ENCODE results near the gene CLASP2. TPM values are rescaled to one million over a fixed set of nuclear protein-coding genes. Genes with fewer than 3 reads are reported as not detected.
"Not testable (repeated sequence)": the region's sequence is repeated elsewhere in the genome, so short reads cannot be mapped to it uniquely, and the experiment has no call there.

The CLASP2 gene
- total RNA-seq, 2 donors from 2014 or later = 65.0 to 74.8 TPM

- H3K4me3 Mint-ChIP-seq = no peak overlapping the region
- H3K4me3 ChIP-seq (ENCODE audit: low read length) = no peak overlapping the region
- WGBS, 2 experiments (ENCODE audit: insufficient coverage in 1 of 2, insufficient read length in 1 of 2) = 88 to 92% methylated on average over 2 of the region's 2 CpGs
- H3K4me1 Mint-ChIP-seq = no peaks in the 10 kb centered on the region
- H3K36me3 ChIP-seq (ENCODE audit: control insufficient read depth, insufficient read depth, low read length) = peaks cover 3% of the 10 kb centered on the region
- peaks cover 35% of the 10 kb centered on the region for H3K9me3 ChIP-seq (ENCODE audit: control insufficient read depth, low read length)
- H3K27ac Mint-ChIP-seq = no peak overlapping the region
- no peaks in the 10 kb centered on the region for H3K27me3 ChIP-seq (ENCODE audit: control insufficient read depth, insufficient read depth, low read length, poor library complexity, severe bottlenecking)
- no peak for DNase-seq
- peaks cover 60% of the 10 kb centered on the region for H3K36me3 Mint-ChIP-seq (ENCODE audit: low read depth)
- H3K9ac ChIP-seq (ENCODE audit: extremely low read depth, low read length, poor library complexity, severe bottlenecking) = no peak overlapping the region
- TF ChIP-seq CTCF (conservative IDR thresholded peaks at IDR 0.05) = no peak
- H3K27me3 Mint-ChIP-seq (ENCODE audit: insufficient read depth) = no peaks in the 10 kb centered on the region
- peaks cover 70% of the 10 kb centered on the region for H3K9me3 Mint-ChIP-seq
- H3K4me1 ChIP-seq (ENCODE audit: control insufficient read depth, insufficient read depth, low read length) = no peaks in the 10 kb centered on the region
- H3K27ac ChIP-seq (ENCODE audit: low read depth, low read length) = no peak overlapping the region
Observed at GRCh38 chr3:33456756-33457155, 261.3 kb downstream of the CLASP2 start.

GRCh38 chr3:33453331-33453761 lies 264.7 kb downstream of the CLASP2 start:
- H3K4me1 ChIP-seq (ENCODE audit: control insufficient read depth, insufficient read depth, low read length) = no peaks in the 10 kb centered on the region
- H3K4me1 Mint-ChIP-seq = peaks cover 10% of the 10 kb centered on the region

GRCh38 chr3:33451994-33452393 lies 266.1 kb downstream of the CLASP2 start:
- H3K27ac Mint-ChIP-seq; H3K4me1 ChIP-seq (ENCODE audit: control insufficient read depth, insufficient read depth, low read length); H3K9ac ChIP-seq (ENCODE audit: extremely low read depth, low read length, poor library complexity, severe bottlenecking); H3K36me3 ChIP-seq (ENCODE audit: control insufficient read depth, insufficient read depth, low read length); H3K27ac ChIP-seq (ENCODE audit: low read depth, low read length); H3K4me3 Mint-ChIP-seq; H3K27me3 ChIP-seq (ENCODE audit: control insufficient read depth, insufficient read depth, low read length, poor library complexity, severe bottlenecking); H3K27me3 Mint-ChIP-seq (ENCODE audit: insufficient read depth); H3K4me3 ChIP-seq (ENCODE audit: low read length); DNase-seq; H3K9me3 ChIP-seq (ENCODE audit: control insufficient read depth, low read length): not testable (repeated sequence)
- peaks cover 34% of the 10 kb centered on the region for H3K9me3 Mint-ChIP-seq
- H3K4me1 Mint-ChIP-seq = peaks cover 20% of the 10 kb centered on the region
- peaks cover 52% of the 10 kb centered on the region for H3K36me3 Mint-ChIP-seq (ENCODE audit: low read depth)
- 95 to 100% methylated on average over 1 of the region's 1 CpG for WGBS, 2 experiments (ENCODE audit: insufficient coverage in 1 of 2, insufficient read length in 1 of 2)

More at GRCh38 chr3:33453331-33453761, 264.7 kb downstream of the CLASP2 start:
- Histone ChIP-seq H3K27ac (ENCODE audit: low read depth, low read length) (no peak overlapping the region), H3K36me3 (ENCODE audit: control insufficient read depth, insufficient read depth, low read length) (peaks cover 3% of the 10 kb centered on the region), H3K4me3 (ENCODE audit: low read length) (no peak overlapping the region), H3K9ac (ENCODE audit: extremely low read depth, low read length, poor library complexity, severe bottlenecking) (no peak overlapping the region), H3K27me3 (ENCODE audit: control insufficient read depth, insufficient read depth, low read length, poor library complexity, severe bottlenecking) (no peaks in the 10 kb centered on the region), H3K9me3 (ENCODE audit: control insufficient read depth, low read length) (peaks cover 6% of the 10 kb centered on the region)
- Mint-ChIP-seq H3K9me3 (peaks cover 42% of the 10 kb centered on the region), H3K36me3 (ENCODE audit: low read depth) (peaks cover 54% of the 10 kb centered on the region), H3K27me3 (ENCODE audit: insufficient read depth) (peaks cover 2% of the 10 kb centered on the region), H3K4me3 (no peak overlapping the region), H3K27ac (no peak overlapping the region)
- DNase-seq = no peak
- 96 to 100% methylated on average over 3 to 19 of the region's 19 CpGs for WGBS, 2 experiments (ENCODE audit: insufficient coverage in 1 of 2, insufficient read length in 1 of 2)
- no peak for TF ChIP-seq CTCF (conservative IDR thresholded peaks at IDR 0.05)

DNA sequence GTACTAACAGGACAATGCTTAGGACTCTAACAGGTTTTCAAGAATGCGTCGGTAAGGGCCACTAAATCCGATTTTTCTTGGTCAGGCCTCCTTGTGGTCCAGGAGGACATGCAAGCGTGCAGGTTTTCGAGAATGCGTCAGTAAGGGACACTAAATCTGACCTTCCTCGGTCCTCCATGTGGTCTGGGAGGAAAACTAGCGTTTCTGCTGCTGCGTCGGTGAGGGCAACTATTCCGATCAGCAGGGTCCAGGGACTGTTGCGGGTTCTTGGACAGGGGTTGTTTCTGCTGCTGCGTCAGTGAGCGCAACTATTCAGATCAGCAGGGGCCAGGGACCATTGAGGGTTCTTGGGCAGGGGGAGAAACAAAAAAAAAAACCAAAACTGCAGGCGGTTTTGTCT lies 270.1 kb downstream of the CLASP2 start:
- no peak overlapping the region for H3K27ac ChIP-seq (ENCODE audit: low read depth, low read length)
- peak; percentile 58 for DNase-seq
- H3K4me1 ChIP-seq (ENCODE audit: control insufficient read depth, insufficient read depth, low read length) = no peaks in the 10 kb centered on the region
- 24 to 28% methylated on average over 8 to 15 of the region's 15 CpGs for WGBS, 2 experiments (ENCODE audit: insufficient coverage in 1 of 2, insufficient read length in 1 of 2)
- H3K4me3 ChIP-seq (ENCODE audit: low read length) = peak overlapping the region; percentile 93
- Mint-ChIP-seq H3K4me1 (peaks cover 23% of the 10 kb centered on the region), H3K4me3 (peak overlapping the region; percentile 84), H3K27me3 (ENCODE audit: insufficient read depth) (peaks cover 2% of the 10 kb centered on the region), H3K27ac (peak overlapping the region; percentile 67), H3K36me3 (ENCODE audit: low read depth) (peaks cover 16% of the 10 kb centered on the region), H3K9me3 (peaks cover 4% of the 10 kb centered on the region)
- H3K9ac ChIP-seq (ENCODE audit: extremely low read depth, low read length, poor library complexity, severe bottlenecking) = peak overlapping the region; percentile 17
- no peaks in the 10 kb centered on the region for H3K27me3 ChIP-seq (ENCODE audit: control insufficient read depth, insufficient read depth, low read length, poor library complexity, severe bottlenecking)
- no peaks in the 10 kb centered on the region for H3K9me3 ChIP-seq (ENCODE audit: control insufficient read depth, low read length)
- no peak for TF ChIP-seq CTCF (conservative IDR thresholded peaks at IDR 0.05)
- H3K36me3 ChIP-seq (ENCODE audit: control insufficient read depth, insufficient read depth, low read length) = no peaks in the 10 kb centered on the region

- H3K4me1 Mint-ChIP-seq = peaks cover 23% of the 10 kb centered on the region
Observed at GRCh38 chr3:33447256-33447625, 270.8 kb downstream of the CLASP2 start.

More at GRCh38 chr3:33447256-33447625, 270.8 kb downstream of the CLASP2 start:
- H3K36me3 ChIP-seq (ENCODE audit: control insufficient read depth, insufficient read depth, low read length); H3K27me3 ChIP-seq (ENCODE audit: control insufficient read depth, insufficient read depth, low read length, poor library complexity, severe bottlenecking); H3K9me3 ChIP-seq (ENCODE audit: control insufficient read depth, low read length); H3K4me1 ChIP-seq (ENCODE audit: control insufficient read depth, insufficient read depth, low read length); H3K27me3 Mint-ChIP-seq (ENCODE audit: insufficient read depth); H3K9me3 Mint-ChIP-seq; H3K36me3 Mint-ChIP-seq (ENCODE audit: low read depth); H3K27ac ChIP-seq (ENCODE audit: low read depth, low read length): not testable (repeated sequence)
- Histone ChIP-seq H3K4me3 (ENCODE audit: low read length) (peak overlapping the region; percentile 93), H3K9ac (ENCODE audit: extremely low read depth, low read length, poor library complexity, severe bottlenecking) (peak overlapping the region; percentile 38)
- DNase-seq = peak; percentile 74
- peak overlapping the region; percentile 90 for H3K27ac Mint-ChIP-seq
- H3K4me3 Mint-ChIP-seq = peak overlapping the region; percentile 84
- WGBS, 2 experiments (ENCODE audit: insufficient coverage in 1 of 2, insufficient read length in 1 of 2) = 8 to 38% methylated on average over 6 to 7 of the region's 7 CpGs

Data from endodermal cell (in vitro differentiated cells).